GM19463 (cell line): ENCODE results near the gene RGS6.

Experiments used
- ATAC-seq: cut with Tn5 transposase; IDR thresholded peaks from one replicate; pipeline ENCODE4 v1.9.1; 2021; ENCODE audit warnings: mild to moderate bottlenecking, moderate library complexity; ENCODE audit not compliant: unreplicated experiment

Gene RGS6

GRCh38 chr14:71942904-71943694, 10.9 kb downstream of the RGS6 start:
- no peak for ATAC-seq

- ATAC-seq = no peak
These were observed 11.4 kb downstream of the RGS6 start for GRCh38 chr14:71943695-71944018.

DNA sequence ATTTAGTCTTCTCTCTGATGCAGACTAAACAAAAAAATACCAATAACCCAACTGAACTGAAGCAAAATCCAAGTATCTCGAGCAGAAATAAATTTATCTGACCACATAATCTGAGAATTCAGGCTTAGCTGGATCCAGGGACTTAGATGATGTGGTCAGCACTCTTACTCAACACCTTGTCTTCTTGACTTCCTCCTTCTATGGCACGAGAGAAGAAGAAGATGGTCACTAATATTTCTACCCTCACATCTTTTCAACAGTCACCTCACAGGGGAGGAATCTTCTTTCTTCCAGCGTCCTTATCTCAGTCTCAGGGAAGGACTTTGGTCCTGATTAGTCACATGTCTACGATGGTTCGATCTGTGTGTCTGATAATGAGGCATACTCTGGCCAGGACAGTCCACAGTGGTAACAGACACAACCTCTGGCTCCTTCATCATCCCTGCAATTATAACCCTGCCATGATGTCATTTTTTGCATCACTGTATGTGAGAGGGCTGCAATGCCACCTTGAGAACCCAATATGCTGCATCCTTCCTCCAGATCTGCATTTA, 15.8 kb downstream of the RGS6 start:
- no peak for ATAC-seq

- ATAC-seq = no peak
These were observed 20.4 kb downstream of the RGS6 start for GRCh38 chr14:71952381-71953363.

DNA sequence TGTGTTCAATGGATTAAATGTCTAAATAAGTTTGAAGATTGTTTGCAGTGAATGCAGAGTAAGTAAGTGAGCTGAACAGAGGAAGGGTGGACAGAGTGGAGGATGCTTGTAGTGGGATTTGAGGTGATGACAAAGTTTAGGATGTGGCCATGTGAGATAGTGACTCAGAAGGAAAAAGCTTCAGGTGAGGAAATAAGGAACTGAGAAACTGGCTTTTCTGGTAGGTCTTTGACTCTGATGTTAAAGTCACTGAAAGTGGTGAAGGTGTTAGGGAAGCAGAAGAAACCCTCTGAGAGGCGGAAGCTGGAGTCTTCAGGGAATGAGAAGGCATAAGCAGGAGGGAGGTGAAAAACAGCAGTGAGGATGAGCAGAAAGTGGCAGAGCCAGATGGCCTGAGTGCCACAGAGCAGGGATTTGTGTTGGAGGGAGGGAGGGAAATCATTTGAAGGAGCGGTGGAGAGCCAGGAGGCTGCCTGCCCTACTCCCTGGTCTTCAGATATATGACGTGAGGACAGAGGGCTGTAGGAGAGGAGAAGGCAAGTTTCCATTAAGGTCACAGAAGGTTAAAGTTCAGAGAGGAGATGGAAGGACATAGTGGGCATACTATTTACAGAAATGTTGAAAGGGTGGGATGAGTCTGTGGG, 24.8 kb downstream of the RGS6 start:
- peak; percentile 71 for ATAC-seq

DNA sequence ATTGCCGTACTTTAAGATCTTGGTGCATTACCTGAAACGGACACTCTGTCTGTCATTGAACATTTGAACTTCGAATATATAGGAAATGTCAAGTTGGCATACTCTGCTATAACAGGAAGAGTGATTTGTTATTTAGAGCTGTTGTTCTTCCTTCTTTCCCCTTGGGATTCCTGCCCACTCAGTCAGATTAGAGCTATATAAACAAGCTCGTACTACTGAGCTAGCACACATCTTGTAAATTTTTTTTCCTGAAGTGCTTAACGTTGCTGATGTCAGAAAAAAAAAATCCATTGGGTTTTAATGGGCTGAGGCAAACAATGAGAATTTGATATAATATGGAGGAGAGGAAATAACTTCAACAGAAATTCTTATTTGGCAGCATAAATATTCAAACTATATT, 26.8 kb downstream of the RGS6 start:
- no peak for ATAC-seq

GRCh38 chr14:71960494-71961353, 28.5 kb downstream of the RGS6 start:
- no peak for ATAC-seq

- no peak for ATAC-seq
These were observed 29.7 kb downstream of the RGS6 start for GRCh38 chr14:71961972-71962371.

DNA sequence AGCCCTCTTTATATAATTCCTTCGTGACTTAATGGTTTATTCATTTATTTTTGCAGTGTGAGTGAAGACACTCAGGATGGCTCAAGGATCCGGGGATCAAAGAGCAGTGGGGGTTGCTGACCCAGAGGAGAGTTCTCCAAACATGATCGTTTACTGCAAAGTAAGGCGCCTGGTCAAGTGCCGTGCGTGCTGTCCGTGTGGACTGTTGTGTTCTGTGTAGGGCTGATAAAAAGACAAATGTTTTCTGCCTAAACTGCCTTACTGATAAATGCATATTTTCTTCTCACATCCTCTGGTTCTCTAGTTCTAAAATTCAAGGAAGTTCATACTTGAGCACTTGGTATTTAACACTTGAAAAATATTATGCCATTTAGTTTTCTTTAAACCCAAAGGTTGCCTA, 32.5 kb downstream of the RGS6 start:
- no peak for ATAC-seq

DNA sequence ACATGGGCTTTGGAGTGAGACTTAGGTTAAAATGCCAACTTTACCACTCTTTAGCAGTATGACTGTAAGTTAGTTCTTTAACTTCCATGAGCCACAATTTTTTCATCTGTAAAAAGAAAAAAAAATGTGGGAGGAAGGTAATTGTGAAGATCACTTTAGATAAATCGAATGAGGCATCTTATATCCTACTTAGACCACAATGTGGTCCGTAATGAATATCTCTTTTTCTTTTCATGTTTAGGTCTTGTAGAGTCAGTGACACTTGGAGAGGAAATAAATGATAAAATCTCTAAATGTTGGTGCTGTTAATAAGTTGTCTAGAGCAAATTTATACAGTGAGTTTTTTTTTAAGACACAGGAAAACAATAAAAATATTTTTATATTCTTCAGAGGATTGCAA, 34.3 kb downstream of the RGS6 start:
- no peak for ATAC-seq

GRCh38 chr14:71967704-71968103, 35.5 kb downstream of the RGS6 start:
- ATAC-seq = no peak

GRCh38 chr14:71970272-71970671, 38.0 kb downstream of the RGS6 start:
- no peak for ATAC-seq

DNA sequence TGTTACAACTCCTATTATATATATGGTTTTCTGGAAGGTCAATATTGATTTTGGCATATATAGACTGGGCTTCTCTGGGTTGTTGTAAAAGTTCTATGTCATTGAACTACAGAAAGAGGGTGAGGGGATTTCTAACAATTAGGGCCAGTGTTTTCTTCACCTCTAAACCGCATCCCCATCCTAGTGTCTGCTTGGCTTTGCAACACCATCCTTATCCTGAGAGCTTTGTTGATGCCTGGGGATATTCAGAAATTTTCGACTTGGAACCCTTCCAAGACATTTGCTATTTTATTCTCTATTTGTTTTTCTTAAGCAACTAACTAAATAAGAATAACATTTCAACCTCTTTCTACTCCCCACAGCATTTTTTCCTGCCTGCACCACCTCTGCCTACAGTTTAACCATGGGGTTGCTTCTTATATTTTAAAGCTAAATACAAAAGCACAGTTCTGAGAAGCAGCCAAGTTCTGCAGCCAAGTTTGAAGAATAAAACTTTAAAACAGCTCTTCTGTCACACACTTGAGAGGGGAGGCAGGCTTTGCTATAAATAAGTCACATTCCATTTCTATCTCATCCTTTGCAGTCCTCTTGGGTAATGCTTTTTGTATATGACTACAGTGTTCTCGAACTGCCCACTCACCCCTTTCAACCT, 53.4 kb downstream of the RGS6 start:
- no peak for ATAC-seq

GRCh38 chr14:71988476-71988875, 56.2 kb downstream of the RGS6 start:
- no peak for ATAC-seq

GRCh38 chr14:71988939-71989338, 56.7 kb downstream of the RGS6 start:
- ATAC-seq = no peak

DNA sequence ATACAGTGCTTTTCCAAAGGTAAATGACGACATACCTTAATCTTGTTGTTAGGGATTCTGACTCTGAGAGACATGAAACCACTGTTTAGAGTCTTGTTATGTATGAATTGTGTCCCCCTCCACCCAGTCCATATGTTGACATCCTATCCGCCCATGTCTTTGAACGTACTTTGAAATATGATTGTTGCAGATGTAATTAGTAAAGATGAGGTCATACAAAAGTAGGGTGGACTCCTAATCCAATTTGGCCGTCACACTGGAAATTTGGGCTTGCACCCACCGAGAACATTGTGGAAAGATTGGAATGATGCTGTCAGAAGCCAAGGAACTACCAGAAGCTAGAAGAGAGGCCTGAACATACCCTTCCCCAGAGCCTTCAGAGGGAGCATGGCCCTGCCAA, 62.2 kb downstream of the RGS6 start:
- ATAC-seq = no peak

- no peak for ATAC-seq
These were observed 63.5 kb downstream of the RGS6 start for GRCh38 chr14:71995741-71996140.

- no peak for ATAC-seq
These were observed 64.4 kb downstream of the RGS6 start for GRCh38 chr14:71996610-71997009.

DNA sequence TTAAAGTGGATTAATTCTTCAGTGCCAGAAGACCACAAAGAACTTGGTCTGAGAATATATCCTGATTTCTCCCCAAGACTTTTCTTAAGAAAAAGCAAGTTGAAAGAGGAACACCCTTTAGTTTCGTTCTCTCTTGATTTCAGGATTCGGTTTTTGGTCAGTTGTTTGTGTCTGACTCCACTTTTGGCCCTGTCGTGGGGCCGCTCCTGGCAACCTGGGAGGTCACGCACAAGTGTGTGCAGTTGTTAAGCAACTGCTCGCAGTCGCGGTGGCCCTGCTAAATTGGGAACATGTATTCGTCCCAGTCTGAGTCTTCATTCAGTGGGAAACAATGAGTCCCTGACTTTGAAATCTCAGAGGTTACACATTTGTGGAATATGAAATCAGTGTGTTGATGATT, 68.7 kb downstream of the RGS6 start:
- no peak for ATAC-seq

- no peak for ATAC-seq
These were observed 70.5 kb downstream of the RGS6 start for GRCh38 chr14:72002731-72003130.
